ENCODE data around the gene PITPNM1. TPM values are rescaled to one million over a fixed set of nuclear protein-coding genes. Genes with fewer than 3 reads are reported as not detected.

Gene PITPNM1
- 42.4 and 45.5 TPM in 2 replicates for total RNA-seq

DNA sequence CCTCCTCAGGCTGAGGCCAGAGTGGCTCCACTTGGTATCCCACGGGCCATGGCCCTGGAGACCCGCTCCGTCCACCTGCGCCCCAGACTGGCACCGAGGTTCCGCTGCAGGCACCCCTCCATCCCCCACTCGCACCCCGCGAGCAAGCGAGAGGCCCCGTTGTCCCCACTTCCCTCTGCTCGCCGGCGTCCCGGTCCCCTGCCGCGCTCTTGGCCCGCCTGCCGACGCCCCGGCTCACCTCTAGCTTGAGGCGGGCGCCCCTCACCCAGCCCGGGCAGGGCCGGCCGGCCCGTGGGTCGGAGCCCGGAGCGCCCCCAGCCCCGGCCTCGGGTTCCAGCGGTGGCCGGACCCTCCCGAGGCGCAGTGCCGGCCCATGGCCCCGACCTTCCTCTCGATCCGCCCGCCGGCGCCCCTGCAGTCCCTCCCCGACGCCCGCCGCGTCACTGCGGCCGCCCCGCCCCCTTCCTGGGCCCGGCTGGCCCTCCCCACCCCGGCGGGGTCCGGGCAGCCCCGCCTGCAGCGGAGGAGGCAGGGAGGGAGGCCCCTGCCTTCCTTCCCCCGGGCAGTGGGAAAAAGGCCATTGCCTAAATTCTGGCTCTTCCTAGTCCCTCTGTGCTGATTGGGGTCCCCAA, at the start of gene PITPNM1:
Gene PITPNM1, minus strand, starts transcription at position 414 of the 632 bp plus-strand sequence. CDS start 1,183 bp downstream, outside the sequence.

DNA sequence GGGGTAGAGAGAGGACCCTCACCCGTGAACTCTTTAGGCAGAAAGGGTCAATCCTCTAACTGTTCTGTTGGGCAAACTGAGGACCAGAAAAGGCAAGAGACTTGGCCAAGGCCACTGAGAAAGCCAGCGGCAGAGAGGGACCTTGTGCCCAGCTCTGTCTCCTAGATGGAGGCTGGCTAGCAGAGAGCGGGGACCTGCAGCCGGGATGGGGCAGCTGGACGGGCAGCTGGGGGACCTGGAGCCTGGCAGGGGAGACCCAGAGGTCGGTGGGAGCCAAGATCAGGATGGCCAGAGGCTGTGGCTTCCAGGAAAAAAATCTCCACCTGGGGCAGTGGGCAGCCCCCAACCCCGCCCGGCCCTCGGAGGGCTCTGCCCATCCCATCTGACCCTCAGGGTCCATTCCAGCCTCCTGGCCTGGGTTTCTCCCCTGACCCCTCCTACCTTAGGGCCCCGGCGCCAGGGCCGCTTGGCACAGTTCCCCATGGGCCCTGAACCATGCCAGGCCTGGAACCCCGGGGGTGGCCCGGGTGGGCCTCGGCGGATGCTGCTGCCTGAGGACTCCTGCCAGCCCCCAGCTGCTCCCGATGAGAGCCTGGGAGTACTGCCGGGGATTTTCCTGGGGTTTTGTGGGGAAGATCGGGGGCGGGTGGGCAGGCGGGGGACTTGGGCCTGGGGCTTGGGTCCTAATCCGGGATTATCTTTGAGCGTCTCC, 17.8 kb upstream of the PITPNM1 start, which contains the start of gene CABP2:
Gene CABP2, minus strand, starts transcription at position 603 of the 712 bp plus-strand sequence. Its CDS starts 120 bp downstream, at position 483.

GRCh38 chr11:67507864-67508485, 2.8 kb upstream of the PITPNM1 start, which contains the start of gene CDK2AP2:
TSS of gene CDK2AP2 (minus strand) at chr11:67508162. CDS start at chr11:67508082, 80 bp downstream.

GRCh38 chr11:67482827-67483798, 22.1 kb downstream of the PITPNM1 start, which contains the start of gene AIP:
TSS of gene AIP (plus strand) at chr11:67483026. CDS start at chr11:67483159, 133 bp downstream.

DNA sequence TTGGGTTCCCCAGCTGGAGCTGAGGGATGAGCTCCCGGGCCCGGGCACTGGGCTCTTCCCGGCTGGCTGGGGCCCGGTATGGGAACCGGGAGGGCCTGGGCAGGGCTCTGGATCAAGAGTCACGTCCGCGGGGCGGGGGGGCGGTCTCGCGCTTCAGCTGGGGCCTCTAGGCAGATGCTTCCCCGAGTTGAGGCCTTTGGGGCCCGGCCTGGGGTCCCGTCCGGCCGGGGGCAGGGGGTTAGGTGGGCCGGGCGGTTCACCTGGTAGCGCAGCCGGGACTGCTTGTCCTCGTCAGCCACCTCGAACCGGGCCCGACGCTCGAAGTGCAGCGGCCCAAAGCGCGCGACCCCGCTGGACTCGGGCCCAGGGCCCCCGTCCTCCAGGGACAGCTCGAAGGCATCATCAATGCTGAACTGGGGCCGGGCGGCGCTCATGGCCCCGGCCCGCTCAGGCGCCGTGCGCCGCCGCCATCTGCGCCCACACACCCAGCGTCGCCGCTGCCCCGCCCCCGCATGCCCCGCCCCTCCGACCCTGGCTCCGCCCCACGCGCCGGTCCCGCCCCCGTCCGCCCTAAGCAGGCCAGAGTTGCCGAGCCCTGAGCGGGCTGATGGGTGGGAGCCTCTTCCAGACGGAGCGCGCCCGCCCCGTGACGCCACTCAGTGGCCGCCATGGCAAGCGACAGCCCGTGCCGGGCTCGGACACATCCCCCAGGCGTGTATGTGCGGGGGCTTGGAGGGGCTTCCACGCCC, 36.2 kb downstream of the PITPNM1 start, which contains the start of gene TMEM134:
Gene TMEM134, minus strand, starts transcription at position 493 of the 749 bp plus-strand sequence. Its CDS starts 59 bp downstream, at position 434.

GRCh38 chr11:67455054-67455453, 50.1 kb downstream of the PITPNM1 start, which contains the start of gene CABP4:
TSS of gene CABP4 (plus strand) at chr11:67455354. CDS start at chr11:67455424, 70 bp downstream.

DNA sequence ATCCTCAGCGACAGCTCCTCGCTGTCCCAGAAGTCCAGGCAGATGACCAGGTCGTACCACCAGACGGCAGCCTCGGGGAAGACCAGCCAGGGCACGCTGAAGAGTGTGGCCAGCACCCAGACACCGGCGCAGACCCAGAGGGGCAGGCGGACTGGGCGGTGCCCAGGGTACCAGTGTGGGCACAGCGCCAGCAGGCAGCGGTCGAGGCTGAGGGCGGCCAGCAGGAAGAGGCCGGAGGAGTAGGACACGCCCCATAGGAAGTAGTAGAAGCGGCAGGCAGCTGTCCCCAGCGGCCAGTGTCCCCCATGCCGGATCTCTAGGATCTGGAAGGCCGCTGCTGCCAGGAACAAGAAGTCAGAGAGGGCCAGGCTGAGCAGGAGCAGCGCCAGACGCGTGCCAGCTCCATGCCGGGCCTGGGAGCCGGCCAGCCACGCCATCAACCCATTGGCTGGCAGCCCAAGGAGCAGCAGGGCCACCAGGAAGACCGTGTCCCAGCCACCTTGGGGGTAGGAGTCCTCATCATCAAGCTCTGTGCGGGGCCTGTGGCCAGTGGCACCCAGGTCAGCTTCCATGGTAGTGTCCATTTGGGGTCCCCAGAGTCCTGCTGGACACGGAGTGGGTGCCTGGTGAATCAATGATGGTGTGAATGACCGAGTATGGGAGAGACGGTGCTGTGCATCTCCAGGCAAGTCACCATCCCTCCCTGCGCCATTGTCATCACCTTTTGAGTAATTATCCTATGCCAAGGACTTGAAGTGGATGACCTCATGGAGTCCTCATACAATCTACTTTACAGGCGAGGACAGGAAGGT, 52.8 kb downstream of the PITPNM1 start, which contains the start of gene GPR152:
Gene GPR152, minus strand, starts transcription at position 589 of the 812 bp plus-strand sequence. Its CDS starts 5 bp downstream, at position 584.

Small RNAs within 50 kb of the gene (small RNA-seq; reads per million reads assigned to genes)
- gene MIR6752: not detected

Other genes with a start within 250 kb of the PITPNM1 start
- gene GRK2, start 238.9 kb downstream of the PITPNM1 start, total RNA-seq: 27.5 and 40.4 TPM in 2 replicates
- gene ANKRD13D, start 216.1 kb downstream of the PITPNM1 start, total RNA-seq: 28.1 and 42.4 TPM in 2 replicates
- gene SSH3, start 201.8 kb downstream of the PITPNM1 start, total RNA-seq: 41.2 and 67.5 TPM in 2 replicates
- 64.9 and 71.1 TPM in 2 replicates for gene POLD4, start 151.8 kb downstream of the PITPNM1 start, total RNA-seq
- 17.8 and 22.8 TPM in 2 replicates for gene CLCF1, start 131.8 kb downstream of the PITPNM1 start, total RNA-seq
- gene RAD9A, start 113.4 kb downstream of the PITPNM1 start, total RNA-seq: 10.7 and 18.8 TPM in 2 replicates
- gene PPP1CA, start 103.5 kb downstream of the PITPNM1 start, total RNA-seq: 223 and 479 TPM in 2 replicates
- under 0.01 TPM in 1 of 2 replicates, not detected in the other for gene TBC1D10C, start 101.3 kb downstream of the PITPNM1 start, total RNA-seq
- gene CARNS1, start 89.7 kb downstream of the PITPNM1 start, total RNA-seq: under 0.01 TPM in 1 of 2 replicates, not detected in the other
- 55.4 and 121 TPM in 2 replicates for gene RPS6KB2, start 76.9 kb downstream of the PITPNM1 start, total RNA-seq
- gene PTPRCAP, start 67.7 kb downstream of the PITPNM1 start, total RNA-seq: 1.5 and 1.6 TPM in 2 replicates
- 135 and 136 TPM in 2 replicates for gene CORO1B, start 61.9 kb downstream of the PITPNM1 start, total RNA-seq
- not detected in 2 replicates for gene GPR152, start 52.6 kb downstream of the PITPNM1 start, total RNA-seq
- gene CABP4, start 50.0 kb downstream of the PITPNM1 start, total RNA-seq: not detected in 2 replicates
- 27.5 and 62.4 TPM in 2 replicates for gene TMEM134, start 36.1 kb downstream of the PITPNM1 start, total RNA-seq
- gene AIP, start 22.3 kb downstream of the PITPNM1 start, total RNA-seq: 69.5 and 122 TPM in 2 replicates
- gene CDK2AP2, start 2.8 kb upstream of the PITPNM1 start, total RNA-seq: 19.6 and 52.8 TPM in 2 replicates
- gene CABP2, start 18.1 kb upstream of the PITPNM1 start, total RNA-seq: not detected in 2 replicates
- gene GSTP1, start 78.4 kb upstream of the PITPNM1 start, total RNA-seq: 1,369 and 1,673 TPM in 2 replicates
- 141 and 176 TPM in 2 replicates for gene NDUFV1, start 101.6 kb upstream of the PITPNM1 start, total RNA-seq
- gene NUDT8, start 124.6 kb upstream of the PITPNM1 start, total RNA-seq: 5.3 and 11.8 TPM in 2 replicates
- not detected in 2 replicates for gene TBX10, start 134.4 kb upstream of the PITPNM1 start, total RNA-seq
- not detected in 2 replicates for gene ACY3, start 145.4 kb upstream of the PITPNM1 start, total RNA-seq
- gene ALDH3B2, start 169.3 kb upstream of the PITPNM1 start, total RNA-seq: 1.5 and 6.7 TPM in 2 replicates